LNCaP clone FGC (cell line): ENCODE data around the gene TTF2.

Experiments used
- DNase-seq: peaks from one replicate; pipeline ENCODE4 v3.0.0-alpha.2; 2011; ENCODE audit warnings: low read depth
- H3K4me3 ChIP-seq: 2 replicates; pipeline ENCODE4 v1.5.1; 2011; ENCODE audit warnings: mild to moderate bottlenecking, low read depth, low read length, control low read depth
- CTCF ChIP-seq: IDR thresholded peaks from 2 replicates; pipeline ENCODE4 v1.5.1; 2012; ENCODE audit warnings: mild to moderate bottlenecking; ENCODE audit not compliant: control insufficient read depth, insufficient read depth; ENCODE audit errors: extremely low read depth

Gene TTF2

GRCh38 chr1:117032266-117032665 is 27.9 kb upstream of the TTF2 start:
- no peak for DNase-seq
- H3K4me3 ChIP-seq = no peak overlapping the region
- TF ChIP-seq CTCF = no peak

GRCh38 chr1:117032681-117033539 is 27.2 kb upstream of the TTF2 start:
- TF ChIP-seq CTCF = no peak
- no peak overlapping the region for H3K4me3 ChIP-seq
- no peak for DNase-seq

- no peak for DNase-seq
- no peak overlapping the region for H3K4me3 ChIP-seq
- TF ChIP-seq CTCF = no peak
These were observed 26.4 kb upstream of the TTF2 start for GRCh38 chr1:117033772-117034171.

- no peak for DNase-seq
- no peak for TF ChIP-seq CTCF
- no peak overlapping the region for H3K4me3 ChIP-seq
These were observed 25.3 kb upstream of the TTF2 start for GRCh38 chr1:117034791-117035290.

GRCh38 chr1:117036018-117036461 is 24.1 kb upstream of the TTF2 start:
- no peak for DNase-seq
- no peak for TF ChIP-seq CTCF
- no peak overlapping the region for H3K4me3 ChIP-seq

GRCh38 chr1:117037802-117038201 is 22.3 kb upstream of the TTF2 start:
- no peak overlapping the region for H3K4me3 ChIP-seq
- TF ChIP-seq CTCF = no peak

More at GRCh38 chr1:117037802-117038201, 22.3 kb upstream of the TTF2 start:
- DNase-seq = no peak
